HG03342 (cell line): Measurements from ENCODE around the gene MTERF2.

Experiments
- ATAC-seq: cut with Tn5 transposase; IDR thresholded peaks from one replicate; pipeline ENCODE4 v1.9.1; 2021; ENCODE audit warnings: mild to moderate bottlenecking, moderate library complexity; ENCODE audit not compliant: unreplicated experiment

The MTERF2 gene

GRCh38 chr12:106994579-106995220 lies 7.8 kb upstream of the MTERF2 start:
- no peak for ATAC-seq

- ATAC-seq, result no peak
Measured at GRCh38 chr12:106987846-106988245, 900 bp upstream of the MTERF2 start.

GRCh38 chr12:106986135-106986534 lies 811 bp downstream of the MTERF2 start:
- no peak for ATAC-seq

- ATAC-seq, result no peak
Measured at GRCh38 chr12:106985479-106985878, 1.5 kb downstream of the MTERF2 start.

GRCh38 chr12:106984588-106985137 lies 2.3 kb downstream of the MTERF2 start:
- no peak for ATAC-seq

GRCh38 chr12:106982229-106982628 lies 4.7 kb downstream of the MTERF2 start:
- no peak for ATAC-seq

- no peak for ATAC-seq
Measured at GRCh38 chr12:106981788-106982187, 5.2 kb downstream of the MTERF2 start.

GRCh38 chr12:106980944-106981343 lies 6.0 kb downstream of the MTERF2 start:
- no peak for ATAC-seq

- ATAC-seq, result no peak
Measured at GRCh38 chr12:106978035-106978800, 8.7 kb downstream of the MTERF2 start.

DNA sequence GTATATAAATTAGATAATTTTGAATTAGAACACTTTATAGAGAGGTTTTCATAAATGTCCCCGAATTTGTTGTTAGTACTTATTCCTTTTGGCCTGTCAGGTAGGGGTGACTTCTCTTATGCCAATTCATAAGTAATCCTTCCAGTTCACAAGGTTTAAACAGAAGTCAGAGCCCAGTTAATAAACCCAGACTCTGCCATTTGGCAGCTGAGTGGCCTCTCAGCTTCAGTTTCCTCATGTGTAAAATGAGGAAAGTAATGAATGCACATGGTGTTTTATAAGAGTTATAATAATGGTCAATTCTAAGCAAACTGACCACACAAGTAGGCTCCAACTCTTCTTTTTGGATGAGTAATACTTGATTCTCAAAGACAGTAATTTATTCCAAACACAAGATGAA lies 10.3 kb downstream of the MTERF2 start:
- no peak for ATAC-seq

- ATAC-seq, result no peak
Measured at GRCh38 chr12:106975993-106976658, 10.8 kb downstream of the MTERF2 start.

DNA sequence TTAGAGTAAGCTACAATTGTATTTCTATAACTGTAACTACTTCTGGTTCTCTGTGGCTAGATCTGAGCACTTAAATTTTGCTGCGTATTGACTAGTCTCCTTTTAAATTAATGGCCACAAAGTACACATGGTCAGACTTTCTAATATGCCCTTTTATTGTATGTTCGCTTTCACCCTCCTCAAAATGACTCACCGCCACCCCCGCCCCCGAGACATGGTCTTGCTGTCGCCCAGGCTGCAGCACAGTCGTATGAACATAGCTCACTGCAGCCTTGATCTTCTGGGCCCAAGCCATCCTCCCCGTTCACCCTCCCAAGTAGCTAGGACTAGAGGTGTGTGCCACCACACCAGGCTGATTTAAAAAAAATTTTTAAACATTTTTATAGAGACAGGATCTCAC lies 11.8 kb downstream of the MTERF2 start:
- ATAC-seq, result no peak

GRCh38 chr12:106974511-106974910 lies 12.4 kb downstream of the MTERF2 start:
- ATAC-seq, result peak; percentile 83

DNA sequence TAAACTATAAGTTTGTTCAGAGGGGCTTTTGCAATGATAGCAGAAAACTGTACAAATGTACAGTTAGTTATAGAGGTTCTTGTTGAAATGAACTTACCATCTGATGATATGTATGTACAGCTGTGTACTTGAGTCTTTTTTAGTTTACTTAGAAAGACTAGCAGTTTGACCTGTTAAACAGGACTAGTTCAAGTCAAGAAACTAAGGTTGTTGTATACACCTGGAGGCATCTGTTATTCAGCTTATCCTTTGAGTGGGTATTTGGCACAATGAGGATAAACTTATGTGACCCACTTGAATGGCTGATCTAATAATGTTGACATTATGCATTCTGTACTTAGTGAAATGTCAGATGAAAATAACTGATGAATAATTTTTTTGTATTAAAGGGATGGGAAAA lies 13.4 kb downstream of the MTERF2 start:
- ATAC-seq, result no peak

- no peak for ATAC-seq
Measured at GRCh38 chr12:106971065-106971464, 15.9 kb downstream of the MTERF2 start.

DNA sequence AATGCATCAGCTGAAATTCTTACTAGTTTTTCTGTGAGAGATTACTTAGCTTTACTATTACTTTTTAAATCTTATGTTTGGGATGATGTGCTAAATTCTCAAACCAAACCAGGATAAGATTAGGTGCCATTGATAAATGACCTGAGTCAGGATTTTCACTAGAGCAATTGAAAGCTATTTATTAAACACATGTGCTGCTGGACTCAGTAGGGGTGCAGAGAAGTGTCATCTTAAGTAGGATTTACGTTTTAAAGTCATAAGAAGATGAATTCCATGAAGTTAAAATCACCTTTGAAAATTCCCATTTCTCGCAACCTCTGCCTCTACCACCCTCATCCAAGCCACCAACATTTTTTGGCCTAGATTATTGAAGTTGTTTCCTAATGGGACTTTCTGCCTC lies 22.4 kb downstream of the MTERF2 start:
- no peak for ATAC-seq

DNA sequence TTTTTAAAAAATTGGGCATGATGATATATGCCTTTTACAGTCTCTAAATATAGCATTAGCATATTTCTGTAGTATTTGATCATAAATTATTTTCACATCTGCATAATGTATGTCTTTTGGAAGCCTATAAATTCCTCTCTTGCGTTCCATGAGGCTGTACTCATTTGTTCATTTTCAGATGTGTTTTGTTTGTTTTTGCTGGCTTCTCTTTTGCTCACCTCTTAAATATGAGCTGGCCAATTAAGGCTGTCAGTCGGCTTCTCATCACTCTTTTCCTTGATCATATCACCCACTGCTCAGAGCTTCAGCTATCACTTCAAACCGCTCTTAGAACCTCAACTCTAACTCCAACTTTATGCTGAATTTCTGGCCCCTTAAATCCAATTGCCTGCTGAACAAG lies 24.7 kb downstream of the MTERF2 start:
- no peak for ATAC-seq

- no peak for ATAC-seq
Measured at GRCh38 chr12:106960443-106960842, 26.5 kb downstream of the MTERF2 start.

GRCh38 chr12:106957583-106957982 lies 29.4 kb downstream of the MTERF2 start:
- ATAC-seq, result no peak

DNA sequence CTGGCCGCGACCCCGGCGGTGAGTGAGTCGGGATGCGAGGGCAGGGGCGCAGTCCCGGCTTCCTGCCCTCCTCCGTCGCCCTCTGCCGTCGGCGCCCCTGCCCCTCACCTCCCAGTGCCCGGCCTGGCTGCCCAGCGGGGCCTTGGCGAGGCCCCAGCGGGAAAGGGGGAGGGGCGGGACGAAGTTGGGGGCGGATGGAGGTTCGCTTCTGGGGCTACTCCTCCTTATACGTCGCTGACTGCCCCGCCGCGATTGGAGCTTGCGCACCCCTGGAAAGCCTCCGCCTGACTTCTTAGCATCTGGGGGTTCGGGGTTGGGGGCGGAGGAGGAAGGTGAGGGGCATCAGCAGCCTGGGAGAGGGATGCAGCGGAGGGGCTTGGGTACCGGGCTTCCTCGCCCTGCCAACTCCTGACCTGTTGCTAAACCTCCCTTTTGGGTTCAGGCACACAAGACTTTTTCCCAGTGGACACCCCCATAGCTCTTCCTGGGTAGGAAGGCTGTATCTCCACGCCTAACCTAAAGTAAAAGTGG lies 30.8 kb downstream of the MTERF2 start:
- peak; percentile 29 for ATAC-seq

GRCh38 chr12:106955377-106956047 lies 31.4 kb downstream of the MTERF2 start, which contains the start of gene TMEM263:
Gene TMEM263, plus strand, starts transcription at chr12:106955907. Its CDS starts 11,210 bp downstream, at chr12:106967117.
- peak; percentile 76 for ATAC-seq
